HCT116 (cell line): ENCODE data around the gene UBE2E1. TPM values are rescaled to one million over a fixed set of nuclear protein-coding genes. Genes with fewer than 3 reads are reported as not detected.

Source experiments
- ATAC-seq: fragments of 200-7000 bp; cut with Tn5 transposase; 2 replicates; pipeline ENCODE4 v1.9.1; 2020; ENCODE audit warnings: mild to moderate bottlenecking, moderate library complexity
- BruUV-seq: library from RNA; stranded (reverse); fragments of 400-500 nt; replicated peaks from 2 replicates; lab custom pipeline; 2021; lab: Mats Ljungman, UMichigan
- CTCF ChIA-PET: fragments of 300-600 bp; sonication (Branson Sonifier 250); formaldehyde crosslinking; loops from one replicate; lab custom pipeline; 2021; ENCODE audit warnings: antibody characterized with exemption; lab: Charles Lee
- POLR2A ChIA-PET: fragments of 300-600, 350-600 bp; sonication (Branson Sonifier 250); formaldehyde crosslinking; loops from one replicate; lab custom pipeline; 2021; ENCODE audit warnings: antibody characterized with exemption; lab: Charles Lee
- RAD21 ChIA-PET, 2 experiments: fragments of 300-600 bp; sonication (Branson Sonifier 250); formaldehyde crosslinking; loops; one replicate each; lab custom pipeline; 2023; ENCODE audit warnings: low total read pairs in 2 of 2; ENCODE audit not compliant: uncharacterized antibody in 2 of 2, unreplicated experiment in 2 of 2, low non-redundant PET in 1 of 2; lab: Charles Lee
- DNase-seq: peaks from one replicate; pipeline ENCODE4 v3.0.0-alpha.2; 2010; ENCODE audit warnings: low read depth, low spot score
- H2AFZ ChIP-seq: fragments of 200-600 bp; shearing (Covaris generic), sonication (generic); 2 replicates; pipeline ENCODE4 v1.6.1; 2017; ENCODE audit warnings: low read depth, mixed run types, mixed read lengths, antibody characterized with exemption, low read length; ENCODE audit not compliant: poor library complexity, severe bottlenecking
- H3K27ac ChIP-seq: 2 replicates; pipeline ENCODE4 v1.5.1; 2012; ENCODE audit warnings: low read depth, low read length
- H3K27me3 ChIP-seq: fragments of 200-600 bp; sonication (generic); 2 replicates; pipeline ENCODE4 v1.6.1; 2016; ENCODE audit warnings: mixed run types, low read length, mixed read lengths; ENCODE audit not compliant: insufficient read depth
- H3K36me3 ChIP-seq, 2 experiments: fragments of 200-500 bp in 1 of 2; fragments of 200-600 bp in 1 of 2; sonication (Bioruptor generic) in 1 of 2; sonication (generic) in 1 of 2; 2 replicates each; pipeline versions ENCODE4 v1.5.1 to v1.6.1; 2014 to 2016; ENCODE audit warnings: low read length in 2 of 2, inconsistent platforms in 1 of 2, mixed read lengths in 1 of 2, mixed run types in 1 of 2; ENCODE audit not compliant: insufficient read depth in 2 of 2, control insufficient read depth in 1 of 2
- H3K4me1 ChIP-seq, 2 experiments: fragments of 200-600 bp in 1 of 2; sonication (generic) in 1 of 2; 2 replicates each; pipeline versions ENCODE4 v1.5.1 to v1.6.1; 2012 to 2017; ENCODE audit warnings: low read length in 2 of 2, inconsistent platforms in 1 of 2, mild to moderate bottlenecking in 1 of 2, mixed read lengths in 1 of 2, mixed run types in 1 of 2, moderate library complexity in 1 of 2; ENCODE audit not compliant: insufficient read depth in 2 of 2, control insufficient read depth in 1 of 2
- H3K4me2 ChIP-seq: fragments of 200-600 bp; sonication (generic); 2 replicates; pipeline ENCODE4 v1.6.1; 2017; ENCODE audit warnings: mixed run types, low read length, mixed read lengths
- H3K4me3 ChIP-seq, 2 experiments: fragments of 200-600 bp in 1 of 2; sonication (generic) in 1 of 2; replicated peaks in 1 of 2; 2 replicates each; pipeline ENCODE4 v1.5.1; 2011 to 2016; ENCODE audit warnings: low read length in 2 of 2, control low read depth in 1 of 2, low read depth in 1 of 2, mild to moderate bottlenecking in 1 of 2, mixed read lengths in 1 of 2, mixed run types in 1 of 2
- H3K79me2 ChIP-seq: fragments of 200-600 bp; sonication (generic); 2 replicates; pipeline ENCODE4 v1.6.1; 2017; ENCODE audit warnings: mild to moderate bottlenecking, mixed run types, low read length, moderate library complexity, mixed read lengths; ENCODE audit not compliant: insufficient read depth
- H3K9ac ChIP-seq: fragments of 200-600 bp; sonication (generic); 2 replicates; pipeline ENCODE4 v1.6.1; 2016; ENCODE audit warnings: low read length, mixed read lengths
- H3K9me2 ChIP-seq: fragments of 200-600 bp; sonication (generic), shearing (Covaris generic); 2 replicates; pipeline ENCODE4 v1.6.1; 2017; ENCODE audit warnings: mixed run types, mild to moderate bottlenecking, moderate library complexity; ENCODE audit not compliant: insufficient read depth
- H3K9me3 ChIP-seq, 2 experiments: fragments of 200-500 bp in 1 of 2; fragments of 200-600 bp in 1 of 2; sonication (Bioruptor generic) in 1 of 2; sonication (generic) in 1 of 2; 2 replicates each; pipeline ENCODE4 v1.6.1; 2014 to 2017; ENCODE audit warnings: low read length in 2 of 2, mixed read lengths in 2 of 2, inconsistent platforms in 1 of 2, low read depth in 1 of 2, mild to moderate bottlenecking in 1 of 2, mixed run types in 1 of 2, moderate library complexity in 1 of 2; ENCODE audit not compliant: control insufficient read depth in 1 of 2, insufficient read depth in 1 of 2
- H4K20me1 ChIP-seq: fragments of 200-600 bp; sonication (generic), shearing (Covaris generic); 2 replicates; pipeline ENCODE4 v1.6.1; 2017; ENCODE audit warnings: mixed run types, mild to moderate bottlenecking, moderate library complexity; ENCODE audit not compliant: insufficient read depth
- CEBPB ChIP-seq: IDR thresholded peaks from 2 replicates; pipeline ENCODE4 v1.6.1; 2012; ENCODE audit warnings: low read depth
- ELF1 ChIP-seq: IDR thresholded peaks from 2 replicates; pipeline ENCODE4 v1.6.1; 2012; ENCODE audit warnings: low read depth, borderline replicate concordance
- POLR2A ChIP-seq: IDR thresholded peaks from 2 replicates; pipeline ENCODE4 v1.7.0; 2011; ENCODE audit warnings: borderline replicate concordance; ENCODE audit not compliant: insufficient read depth, insufficient read length; ENCODE audit errors: extremely low read depth
- POLR2AphosphoS5 ChIP-seq: IDR thresholded peaks from 2 replicates; pipeline ENCODE4 v1.6.1; 2011; ENCODE audit warnings: mild to moderate bottlenecking, low read depth, low read length, moderate library complexity
- RAD21 ChIP-seq: IDR thresholded peaks from 2 replicates; pipeline ENCODE4 v1.6.1; 2012; ENCODE audit warnings: low read depth, mild to moderate bottlenecking
- REST ChIP-seq: IDR thresholded peaks from 2 replicates; pipeline ENCODE4 v1.6.1; 2012; ENCODE audit warnings: low read depth
- SRF ChIP-seq: IDR thresholded peaks from 2 replicates; pipeline ENCODE4 v1.6.1; 2012; ENCODE audit warnings: low read depth
- TCF7L2 ChIP-seq: IDR thresholded peaks from 2 replicates; pipeline ENCODE4 v1.7.0; 2011; ENCODE audit warnings: borderline replicate concordance, inconsistent platforms; ENCODE audit not compliant: insufficient read depth, insufficient read length; ENCODE audit errors: extremely low read depth
- ZFX ChIP-seq: fragments of 450-650 bp; IDR thresholded peaks from 2 replicates; pipeline ENCODE4 v1.6.1; 2017
- ZNF274 ChIP-seq: fragments of 200-500 bp; sonication (Bioruptor generic); IDR thresholded peaks from 2 replicates; pipeline ENCODE4 v1.6.1; 2014; ENCODE audit warnings: mild to moderate bottlenecking, low read depth, low read length, inconsistent platforms
- intact Hi-C: fragments of 100-400 bp; cut with micrococcal nuclease; formaldehyde crosslinking; loops from 2 replicates; pipeline ENCODE4 v1.10.0; 2022
- total RNA-seq: library from RNA; stranded (reverse); gene quantifications from one replicate; pipeline ENCODE4 v1.2.1, GENCODE V29; 2021; ENCODE audit not compliant: unreplicated experiment
- TF ChIP-seq, protein P1 (sequence below): IDR thresholded peaks from 2 replicates; pipeline ENCODE4 v1.6.1; 2012
- TF ChIP-seq, protein P2 (sequence below), 3 experiments: fragments of 200-600 bp in 1 of 3; sonication (generic) in 1 of 3; IDR thresholded peaks in 2 of 3; conservative IDR thresholded peaks in 1 of 3; 2 replicates each; pipeline ENCODE4 v1.5.1; 2012 to 2017; ENCODE audit warnings: low read depth in 2 of 3, low read length in 2 of 3, antibody characterized with exemption in 1 of 3, borderline replicate concordance in 1 of 3, control low read depth in 1 of 3, mild to moderate bottlenecking in 1 of 3, mixed read lengths in 1 of 3, mixed run types in 1 of 3, moderate library complexity in 1 of 3; ENCODE audit not compliant: insufficient read depth in 1 of 3
- TF ChIP-seq, protein P3 (sequence below): IDR thresholded peaks from 2 replicates; pipeline ENCODE4 v1.6.1; 2012
- TF ChIP-seq, protein P4 (sequence below): IDR thresholded peaks from 2 replicates; pipeline ENCODE4 v1.6.1; 2011; ENCODE audit warnings: mild to moderate bottlenecking, low read length, moderate library complexity; ENCODE audit not compliant: insufficient replicate concordance; ENCODE audit errors: extremely low read depth

UBE2E1 gene
- total RNA-seq, 1 experiment from 2014 or later = 75.1 TPM

DNA sequence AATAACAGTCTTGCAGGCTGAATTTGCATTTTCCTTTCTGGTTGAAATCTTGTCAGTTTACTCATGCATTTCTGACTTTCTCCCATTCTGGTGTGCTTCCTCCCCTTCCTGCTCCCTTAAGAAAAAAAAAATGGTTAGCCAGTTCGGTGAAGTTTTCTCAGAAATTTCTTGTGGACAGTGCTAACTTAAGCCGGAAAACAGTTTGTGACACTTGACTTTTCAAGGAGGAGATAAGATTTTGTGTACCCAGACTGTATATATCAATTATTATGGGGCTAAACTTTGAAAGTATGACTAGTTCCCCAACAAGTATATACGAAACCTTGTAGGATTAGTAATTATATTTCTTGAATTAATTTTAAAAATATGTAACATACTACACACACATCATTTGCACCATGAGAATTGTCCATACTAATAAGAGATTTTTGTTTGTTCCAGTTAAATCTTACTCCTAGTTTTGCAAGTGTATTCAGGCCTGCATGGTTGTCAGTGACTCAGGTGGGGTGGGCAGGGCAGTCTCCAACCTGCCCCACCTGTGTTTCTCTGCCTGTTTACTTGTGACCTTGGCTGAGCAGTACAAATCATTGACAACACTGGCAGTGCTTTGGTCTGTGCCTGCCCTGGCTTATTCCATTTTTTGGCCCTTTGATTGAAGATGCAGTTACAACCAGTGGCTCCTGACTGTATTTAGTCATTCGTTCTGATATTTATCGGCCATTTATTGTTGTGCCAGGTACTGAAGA lies 19.1 kb downstream of the UBE2E1 start:
- DNase-seq (no peak), ATAC-seq (no peak)
- no peaks in the 10 kb centered on the region for H3K27me3 ChIP-seq
- no peak overlapping the region for H3K9ac ChIP-seq
- no peaks in the 10 kb centered on the region for H3K9me3 ChIP-seq
- TF ChIP-seq, protein P1, sequence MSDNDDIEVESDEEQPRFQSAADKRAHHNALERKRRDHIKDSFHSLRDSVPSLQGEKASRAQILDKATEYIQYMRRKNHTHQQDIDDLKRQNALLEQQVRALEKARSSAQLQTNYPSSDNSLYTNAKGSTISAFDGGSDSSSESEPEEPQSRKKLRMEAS = no peak
- no peak for TF ChIP-seq ZFX
- TF ChIP-seq, protein P2, sequence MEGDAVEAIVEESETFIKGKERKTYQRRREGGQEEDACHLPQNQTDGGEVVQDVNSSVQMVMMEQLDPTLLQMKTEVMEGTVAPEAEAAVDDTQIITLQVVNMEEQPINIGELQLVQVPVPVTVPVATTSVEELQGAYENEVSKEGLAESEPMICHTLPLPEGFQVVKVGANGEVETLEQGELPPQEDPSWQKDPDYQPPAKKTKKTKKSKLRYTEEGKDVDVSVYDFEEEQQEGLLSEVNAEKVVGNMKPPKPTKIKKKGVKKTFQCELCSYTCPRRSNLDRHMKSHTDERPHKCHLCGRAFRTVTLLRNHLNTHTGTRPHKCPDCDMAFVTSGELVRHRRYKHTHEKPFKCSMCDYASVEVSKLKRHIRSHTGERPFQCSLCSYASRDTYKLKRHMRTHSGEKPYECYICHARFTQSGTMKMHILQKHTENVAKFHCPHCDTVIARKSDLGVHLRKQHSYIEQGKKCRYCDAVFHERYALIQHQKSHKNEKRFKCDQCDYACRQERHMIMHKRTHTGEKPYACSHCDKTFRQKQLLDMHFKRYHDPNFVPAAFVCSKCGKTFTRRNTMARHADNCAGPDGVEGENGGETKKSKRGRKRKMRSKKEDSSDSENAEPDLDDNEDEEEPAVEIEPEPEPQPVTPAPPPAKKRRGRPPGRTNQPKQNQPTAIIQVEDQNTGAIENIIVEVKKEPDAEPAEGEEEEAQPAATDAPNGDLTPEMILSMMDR (IDR thresholded peaks at IDR 0.05 in 2 of 3, conservative IDR thresholded peaks at IDR 0.05 in 1 of 3; ENCODE audit: borderline replicate concordance in 1 of 3, insufficient read depth in 1 of 3, low read depth in 2 of 3, low read length in 2 of 3) = no peak
- no peak for TF ChIP-seq POLR2AphosphoS5
- TF ChIP-seq, protein P3, sequence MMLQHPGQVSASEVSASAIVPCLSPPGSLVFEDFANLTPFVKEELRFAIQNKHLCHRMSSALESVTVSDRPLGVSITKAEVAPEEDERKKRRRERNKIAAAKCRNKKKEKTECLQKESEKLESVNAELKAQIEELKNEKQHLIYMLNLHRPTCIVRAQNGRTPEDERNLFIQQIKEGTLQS = no peak
- TF ChIP-seq RAD21 = no peak
- TF ChIP-seq TCF7L2 = no peak
- TF ChIP-seq CEBPB = no peak
- TF ChIP-seq ELF1 = no peak
- no peak for TF ChIP-seq POLR2A
- TF ChIP-seq REST = no peak
- no peak for TF ChIP-seq SRF
- TF ChIP-seq ZNF274 = no peak
- TF ChIP-seq, protein P4, sequence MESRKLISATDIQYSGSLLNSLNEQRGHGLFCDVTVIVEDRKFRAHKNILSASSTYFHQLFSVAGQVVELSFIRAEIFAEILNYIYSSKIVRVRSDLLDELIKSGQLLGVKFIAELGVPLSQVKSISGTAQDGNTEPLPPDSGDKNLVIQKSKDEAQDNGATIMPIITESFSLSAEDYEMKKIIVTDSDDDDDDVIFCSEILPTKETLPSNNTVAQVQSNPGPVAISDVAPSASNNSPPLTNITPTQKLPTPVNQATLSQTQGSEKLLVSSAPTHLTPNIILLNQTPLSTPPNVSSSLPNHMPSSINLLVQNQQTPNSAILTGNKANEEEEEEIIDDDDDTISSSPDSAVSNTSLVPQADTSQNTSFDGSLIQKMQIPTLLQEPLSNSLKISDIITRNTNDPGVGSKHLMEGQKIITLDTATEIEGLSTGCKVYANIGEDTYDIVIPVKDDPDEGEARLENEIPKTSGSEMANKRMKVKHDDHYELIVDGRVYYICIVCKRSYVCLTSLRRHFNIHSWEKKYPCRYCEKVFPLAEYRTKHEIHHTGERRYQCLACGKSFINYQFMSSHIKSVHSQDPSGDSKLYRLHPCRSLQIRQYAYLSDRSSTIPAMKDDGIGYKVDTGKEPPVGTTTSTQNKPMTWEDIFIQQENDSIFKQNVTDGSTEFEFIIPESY = no peak
- H2AFZ ChIP-seq = no peak overlapping the region
- H4K20me1 ChIP-seq = no peaks in the 10 kb centered on the region; the same call in 1 of the 2 replicates
- POLR2A ChIA-PET = no interaction called here
- RAD21 ChIA-PET = no interaction called here
- H3K27ac ChIP-seq = no peak overlapping the region
- intact Hi-C loops = no loop called here
- H3K36me3 ChIP-seq = no peaks in the 10 kb centered on the region
- no peaks in the 10 kb centered on the region for H3K9me2 ChIP-seq
- CTCF ChIA-PET = interaction anchor here (1.0 kb wide), 1 partner anchor 12 kb away, joined by 3 read pairs; no protein-coding TSS in a partner anchor
- BruUV-seq = no TSS peak
- no peak overlapping the region for H3K4me3 ChIP-seq
- no peak overlapping the region for H3K4me2 ChIP-seq
- peaks cover 70% of the 10 kb centered on the region for H3K79me2 ChIP-seq
- no peaks in the 10 kb centered on the region; a peak in 1 of 4 replicates for H3K4me1 ChIP-seq
